Endodermal cell (in vitro differentiated cells): ENCODE data around the gene MANF. TPM values are rescaled to one million over a fixed set of nuclear protein-coding genes. Genes with fewer than 3 reads are reported as not detected.

Experiments used
- DNase-seq: peaks from one replicate; pipeline ENCODE4 v3.0.0-alpha.2; 2017
- H3K27ac ChIP-seq: 2 replicates; pipeline ENCODE4 v1.5.1; 2013; ENCODE audit warnings: mild to moderate bottlenecking, low read depth, low read length, moderate library complexity
- H3K27me3 ChIP-seq: 2 replicates; pipeline ENCODE4 v1.6.1; 2013; ENCODE audit warnings: mild to moderate bottlenecking, low read length, moderate library complexity; ENCODE audit not compliant: insufficient read depth, control insufficient read depth, poor library complexity, severe bottlenecking
- H3K36me3 ChIP-seq: 2 replicates; pipeline ENCODE4 v1.7.0; 2013; ENCODE audit warnings: mild to moderate bottlenecking, low read length, moderate library complexity; ENCODE audit not compliant: control insufficient read depth, insufficient read depth
- H3K4me1 ChIP-seq: one replicate; pipeline ENCODE4 v1.7.0; 2013; ENCODE audit warnings: low read length; ENCODE audit not compliant: control insufficient read depth, insufficient read depth
- H3K4me3 ChIP-seq: 2 replicates; pipeline ENCODE4 v1.5.1; 2013; ENCODE audit warnings: mild to moderate bottlenecking, low read length, moderate library complexity
- H3K9ac ChIP-seq: 2 replicates; pipeline ENCODE4 v1.6.1; 2013; ENCODE audit warnings: mild to moderate bottlenecking, low read length, moderate library complexity; ENCODE audit not compliant: poor library complexity, severe bottlenecking; ENCODE audit errors: extremely low read depth
- H3K9me3 ChIP-seq: 2 replicates; pipeline ENCODE4 v1.6.1; 2013; ENCODE audit warnings: mild to moderate bottlenecking, low read length, moderate library complexity; ENCODE audit not compliant: control insufficient read depth
- H3K27ac Mint-ChIP-seq: 2 replicates; pipeline ENCODE4 v1.8.0; 2020; ENCODE audit warnings: mixed read lengths
- H3K27me3 Mint-ChIP-seq: 2 replicates; pipeline ENCODE4 v1.8.0; 2021; ENCODE audit warnings: mild to moderate bottlenecking, mixed read lengths; ENCODE audit not compliant: insufficient read depth
- H3K36me3 Mint-ChIP-seq: 2 replicates; pipeline ENCODE4 v1.8.0; 2020; ENCODE audit warnings: low read depth, mixed read lengths
- H3K4me1 Mint-ChIP-seq: 2 replicates; pipeline ENCODE4 v1.8.0; 2020; ENCODE audit warnings: mixed read lengths
- H3K4me3 Mint-ChIP-seq: 2 replicates; pipeline ENCODE4 v1.8.0; 2020; ENCODE audit warnings: mild to moderate bottlenecking, moderate library complexity, mixed read lengths
- H3K9me3 Mint-ChIP-seq: 2 replicates; pipeline ENCODE4 v1.8.0; 2020; ENCODE audit warnings: mild to moderate bottlenecking, mixed read lengths
- CTCF ChIP-seq: fragments of 200-600 bp; sonication (generic); conservative IDR thresholded peaks from 2 replicates; pipeline ENCODE4 v1.5.0; 2021; ENCODE audit warnings: antibody characterized with exemption, mild to moderate bottlenecking
- WGBS, 2 experiments: methylation state at CpG; one replicate each; pipeline versions ENCODE4 v1.1.5 to v1.1.7; 2013; ENCODE audit warnings: missing lambda C conversion rate in 2 of 2, mixed read lengths in 1 of 2; ENCODE audit not compliant: insufficient coverage in 1 of 2, insufficient read length in 1 of 2; 5-methylcytosine and 5-hydroxymethylcytosine counted together
- total RNA-seq, 2 donors: library from RNA; stranded (reverse); fragmentation: NEBNext Ultra II Directional in 1 of 2; extraction: Animal tissue kit (Norgen Biotek cat#: 25700) in 1 of 2; gene quantifications; 2 replicates in 1 of 2; 3 replicates in 1 of 2; pipeline ENCODE4 v1.2.1, GENCODE V29; 2021

The MANF gene
- total RNA-seq, 2 donors from 2014 or later: 153 to 225 TPM

DNA sequence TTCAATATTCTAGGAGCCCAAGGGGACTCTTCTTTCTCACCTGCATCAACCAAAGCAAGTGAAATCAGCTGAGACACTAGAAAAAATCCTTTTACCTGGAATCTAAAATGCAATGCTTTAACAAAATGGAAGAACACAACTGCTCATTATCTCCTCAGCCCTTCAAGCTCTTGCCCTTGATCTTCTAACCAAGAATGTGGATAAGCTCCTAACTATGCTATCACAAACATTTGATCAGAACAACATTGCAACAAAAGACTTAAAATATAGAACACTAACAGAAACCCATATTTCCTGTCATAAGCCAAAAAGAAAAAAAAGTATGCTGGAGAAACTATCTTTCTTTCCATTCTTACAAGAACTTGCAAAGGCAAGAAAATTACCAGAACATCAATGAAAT lies 18.6 kb downstream of the MANF start:
- Mint-ChIP-seq H3K9me3 (no peaks in the 10 kb centered on the region), H3K4me1 (no peaks in the 10 kb centered on the region), H3K27ac (no peak overlapping the region), H3K27me3 (no peaks in the 10 kb centered on the region), H3K4me3 (no peak overlapping the region), H3K36me3 (peaks cover 39% of the 10 kb centered on the region)
- no peak for TF ChIP-seq CTCF
- Histone ChIP-seq H3K9me3 (no peaks in the 10 kb centered on the region), H3K4me1 (no peaks in the 10 kb centered on the region), H3K36me3 (peaks cover 20% of the 10 kb centered on the region), H3K9ac (no peak overlapping the region), H3K4me3 (no peak overlapping the region), H3K27me3 (no peaks in the 10 kb centered on the region), H3K27ac (no peak overlapping the region)
- DNase-seq: no peak

DNA sequence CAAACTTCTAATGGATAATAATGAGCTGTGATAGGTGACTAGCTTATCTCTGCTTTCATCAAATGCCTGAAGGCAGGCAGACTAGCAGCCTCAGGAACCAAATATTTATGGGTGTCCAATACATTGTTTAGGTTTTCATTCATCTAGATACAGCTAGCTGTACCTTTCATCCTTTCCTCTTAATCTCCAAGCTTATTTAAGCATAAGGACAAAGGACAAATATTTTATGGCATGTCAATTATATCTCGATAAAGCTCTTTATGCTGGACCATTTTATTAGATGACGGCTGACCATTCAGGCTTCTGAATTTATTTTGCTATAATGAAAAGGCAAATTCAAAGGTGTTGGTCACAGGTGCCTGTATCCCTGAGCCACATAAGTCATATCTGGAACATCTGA lies 22.9 kb downstream of the MANF start:
- no peak for TF ChIP-seq CTCF
- no peaks in the 10 kb centered on the region for H3K27me3 ChIP-seq
- no peaks in the 10 kb centered on the region for H3K27me3 Mint-ChIP-seq
- no peaks in the 10 kb centered on the region for H3K4me1 ChIP-seq
- no peak overlapping the region for H3K4me3 Mint-ChIP-seq
- H3K36me3 Mint-ChIP-seq: peaks cover 43% of the 10 kb centered on the region
- DNase-seq: no peak
- 98 to 100% methylated on average over 2 of the region's 2 CpGs for WGBS, 2 experiments
- H3K4me1 Mint-ChIP-seq: no peaks in the 10 kb centered on the region
- H3K27ac Mint-ChIP-seq: no peak overlapping the region
- no peaks in the 10 kb centered on the region for H3K9me3 ChIP-seq
- H3K36me3 ChIP-seq: peaks cover 44% of the 10 kb centered on the region
- H3K9ac ChIP-seq: no peak overlapping the region
- no peak overlapping the region for H3K4me3 ChIP-seq
- no peaks in the 10 kb centered on the region for H3K9me3 Mint-ChIP-seq
- no peak overlapping the region for H3K27ac ChIP-seq

DNA sequence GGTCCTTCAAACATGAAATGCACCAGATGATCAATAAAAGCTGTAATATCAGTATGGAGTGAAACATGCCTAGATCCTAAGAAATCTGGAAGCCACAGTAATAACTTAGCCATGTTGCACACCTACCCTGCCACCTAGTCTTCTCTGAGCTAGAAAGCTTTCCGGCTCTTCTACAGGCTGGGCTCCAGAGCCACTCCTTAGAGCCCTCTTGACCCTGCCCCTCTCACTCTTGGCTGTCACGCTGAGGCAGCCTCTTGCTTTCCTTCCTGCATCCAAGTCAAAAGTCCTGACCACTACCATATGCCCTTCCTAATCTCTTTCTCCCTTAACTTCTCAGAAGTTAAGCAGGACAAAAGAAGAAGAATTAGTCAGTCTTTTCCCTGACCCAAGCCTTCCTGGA lies 23.7 kb downstream of the MANF start:
- H3K36me3 ChIP-seq: peaks cover 46% of the 10 kb centered on the region
- Mint-ChIP-seq H3K36me3 (peaks cover 47% of the 10 kb centered on the region), H3K4me3 (no peak overlapping the region), H3K27me3 (no peaks in the 10 kb centered on the region), H3K9me3 (no peaks in the 10 kb centered on the region), H3K27ac (no peak overlapping the region), H3K4me1 (no peaks in the 10 kb centered on the region)
- H3K27ac ChIP-seq: no peak overlapping the region
- H3K9ac ChIP-seq: no peak overlapping the region
- H3K27me3 ChIP-seq: no peaks in the 10 kb centered on the region
- H3K9me3 ChIP-seq: no peaks in the 10 kb centered on the region
- H3K4me3 ChIP-seq: no peak overlapping the region
- no peaks in the 10 kb centered on the region for H3K4me1 ChIP-seq
- 83 to 92% methylated on average over 1 to 2 of the region's 2 CpGs for WGBS, 2 experiments
- DNase-seq: no peak
- no peak for TF ChIP-seq CTCF
